SU-DHL-6 (cell line): ENCODE results near the gene CEP164.

Experiments used
- H2AFZ ChIP-seq: fragments of 200-600 bp; sonication (generic); 2 replicates; pipeline ENCODE4 v1.6.1; 2014; ENCODE audit warnings: low read depth, mild to moderate bottlenecking, moderate library complexity, mixed read lengths, antibody characterized with exemption, low read length; ENCODE audit not compliant: severe bottlenecking
- H3F3A ChIP-seq: fragments of 200-600 bp; shearing (Covaris generic); 2 replicates; pipeline ENCODE4 v1.6.0; 2016; ENCODE audit warnings: antibody characterized with exemption, mild to moderate bottlenecking; ENCODE audit not compliant: insufficient read depth
- H3K27ac ChIP-seq: fragments of 200-600 bp; sonication (generic); 2 replicates; pipeline ENCODE4 v1.5.1; 2016; ENCODE audit warnings: low read depth, mild to moderate bottlenecking, low read length, moderate library complexity, mixed read lengths
- H3K27me3 ChIP-seq: fragments of 200-600 bp; sonication (generic), shearing (Covaris generic); 2 replicates; pipeline ENCODE4 v1.6.0; 2014; ENCODE audit warnings: mild to moderate bottlenecking, low read length
- H3K36me3 ChIP-seq: fragments of 200-600 bp; sonication (generic); 2 replicates; pipeline ENCODE4 v1.6.1; 2014; ENCODE audit warnings: mild to moderate bottlenecking, low read length, mixed read lengths
- H3K4me2 ChIP-seq: fragments of 300-600, 200-600 bp; shearing (Covaris generic), sonication (generic); 2 replicates; pipeline ENCODE4 v1.6.0; 2014; ENCODE audit warnings: low read length, low read depth, mild to moderate bottlenecking; ENCODE audit not compliant: poor library complexity, severe bottlenecking
- H3K4me3 ChIP-seq: fragments of 200-600 bp; sonication (generic); 2 replicates; pipeline ENCODE4 v1.5.1; 2014; ENCODE audit warnings: antibody characterized with exemption, low read length, mild to moderate bottlenecking, mixed read lengths; ENCODE audit not compliant: insufficient read depth, poor library complexity, severe bottlenecking
- H3K79me2 ChIP-seq: fragments of 200-600 bp; sonication (generic); 2 replicates; pipeline ENCODE4 v1.6.1; 2014; ENCODE audit warnings: mild to moderate bottlenecking, low read length, moderate library complexity; ENCODE audit not compliant: insufficient read depth
- H3K9ac ChIP-seq: fragments of 200-600 bp; sonication (generic); 2 replicates; pipeline ENCODE4 v1.7.0; 2014; ENCODE audit warnings: mild to moderate bottlenecking, low read length
- H3K9me2 ChIP-seq: fragments of 200-600 bp; sonication (generic); replicated peaks from 2 replicates; pipeline ENCODE4 v1.6.1; 2014; ENCODE audit warnings: low read length; ENCODE audit not compliant: insufficient read depth
- H3K9me3 ChIP-seq: fragments of 200-600 bp; sonication (generic); 2 replicates; pipeline ENCODE4 v1.6.1; 2014; ENCODE audit warnings: low read length, mixed read lengths; ENCODE audit not compliant: insufficient read depth
- H4K20me1 ChIP-seq: fragments of 200-600 bp; sonication (generic); 2 replicates; pipeline ENCODE4 v1.6.1; 2014; ENCODE audit warnings: low read depth, mild to moderate bottlenecking, antibody characterized with exemption, low read length, moderate library complexity, mixed read lengths
- EZH2phosphoT487 ChIP-seq: fragments of 200-600 bp; sonication (generic), shearing (Covaris generic); conservative IDR thresholded peaks from 2 replicates; pipeline ENCODE4 v1.6.1; 2018; ENCODE audit warnings: mild to moderate bottlenecking, antibody characterized with exemption, low read length, moderate library complexity, mixed read lengths
- TF ChIP-seq, protein P1 (sequence below): fragments of 200-600 bp; sonication (generic); IDR thresholded peaks from one replicate; pipeline ENCODE4 v1.5.1; 2017; ENCODE audit warnings: antibody characterized with exemption, mild to moderate bottlenecking, low read length, moderate library complexity; ENCODE audit not compliant: insufficient read depth, poor library complexity, severe bottlenecking

CEP164 gene

DNA sequence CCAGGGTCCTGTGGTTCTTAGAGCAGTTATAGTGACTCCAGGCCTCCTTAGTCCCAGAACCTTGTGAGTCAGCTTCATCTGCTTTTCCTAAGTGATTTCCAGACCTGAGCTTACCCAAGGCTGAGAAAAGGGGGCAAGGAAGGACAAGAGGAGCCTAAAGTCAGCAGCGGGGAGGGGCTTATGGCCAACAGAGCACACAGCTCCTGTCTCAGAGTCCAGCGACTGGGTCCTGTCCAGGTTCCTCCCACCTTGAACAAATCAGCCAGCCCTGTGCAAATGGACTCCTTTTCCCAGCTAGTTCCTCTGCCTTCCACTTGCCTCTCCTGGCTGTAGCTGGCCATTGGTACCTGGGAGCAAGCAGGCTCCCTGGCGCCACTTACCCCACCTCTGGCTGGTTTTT, 22.5 kb upstream of the CEP164 start:
- Histone ChIP-seq H3K27me3 (no peaks in the 10 kb centered on the region), H3K4me3 (no peak overlapping the region), H2AFZ (no peak overlapping the region), H3K36me3 (no peaks in the 10 kb centered on the region), H3K79me2 (no peaks in the 10 kb centered on the region), H3K4me2 (no peak overlapping the region), H3K9me2 (no peaks in the 10 kb centered on the region), H4K20me1 (no peaks in the 10 kb centered on the region), H3K9ac (no peak overlapping the region), H3K9me3 (no peaks in the 10 kb centered on the region), H3F3A (no peaks in the 10 kb centered on the region), H3K27ac (no peak overlapping the region)
- TF ChIP-seq EZH2phosphoT487: no peak
- TF ChIP-seq, protein P1, sequence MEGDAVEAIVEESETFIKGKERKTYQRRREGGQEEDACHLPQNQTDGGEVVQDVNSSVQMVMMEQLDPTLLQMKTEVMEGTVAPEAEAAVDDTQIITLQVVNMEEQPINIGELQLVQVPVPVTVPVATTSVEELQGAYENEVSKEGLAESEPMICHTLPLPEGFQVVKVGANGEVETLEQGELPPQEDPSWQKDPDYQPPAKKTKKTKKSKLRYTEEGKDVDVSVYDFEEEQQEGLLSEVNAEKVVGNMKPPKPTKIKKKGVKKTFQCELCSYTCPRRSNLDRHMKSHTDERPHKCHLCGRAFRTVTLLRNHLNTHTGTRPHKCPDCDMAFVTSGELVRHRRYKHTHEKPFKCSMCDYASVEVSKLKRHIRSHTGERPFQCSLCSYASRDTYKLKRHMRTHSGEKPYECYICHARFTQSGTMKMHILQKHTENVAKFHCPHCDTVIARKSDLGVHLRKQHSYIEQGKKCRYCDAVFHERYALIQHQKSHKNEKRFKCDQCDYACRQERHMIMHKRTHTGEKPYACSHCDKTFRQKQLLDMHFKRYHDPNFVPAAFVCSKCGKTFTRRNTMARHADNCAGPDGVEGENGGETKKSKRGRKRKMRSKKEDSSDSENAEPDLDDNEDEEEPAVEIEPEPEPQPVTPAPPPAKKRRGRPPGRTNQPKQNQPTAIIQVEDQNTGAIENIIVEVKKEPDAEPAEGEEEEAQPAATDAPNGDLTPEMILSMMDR: no peak

DNA sequence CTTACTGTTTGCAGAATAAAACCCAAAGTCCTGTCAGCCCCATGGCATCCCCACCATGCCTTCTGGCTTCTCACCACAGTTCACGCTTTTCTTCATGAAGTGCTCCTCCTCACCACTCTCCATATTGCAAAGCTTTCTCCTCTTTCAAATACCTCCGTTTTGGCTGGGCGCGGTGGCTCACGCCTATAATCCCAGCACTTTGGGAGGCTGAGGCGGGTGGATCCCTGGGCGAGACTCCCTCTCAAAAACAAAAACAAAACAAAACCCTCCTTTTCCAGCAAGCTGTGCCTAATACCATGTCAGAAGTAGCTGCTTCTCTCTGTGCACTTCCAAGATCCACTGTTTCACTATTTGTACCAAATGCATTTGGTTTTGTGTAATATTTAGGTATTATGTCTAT, 18.3 kb upstream of the CEP164 start:
- no peak for TF ChIP-seq EZH2phosphoT487
- TF ChIP-seq, protein P1: no peak
- H3K9me3 ChIP-seq: no peaks in the 10 kb centered on the region

DNA sequence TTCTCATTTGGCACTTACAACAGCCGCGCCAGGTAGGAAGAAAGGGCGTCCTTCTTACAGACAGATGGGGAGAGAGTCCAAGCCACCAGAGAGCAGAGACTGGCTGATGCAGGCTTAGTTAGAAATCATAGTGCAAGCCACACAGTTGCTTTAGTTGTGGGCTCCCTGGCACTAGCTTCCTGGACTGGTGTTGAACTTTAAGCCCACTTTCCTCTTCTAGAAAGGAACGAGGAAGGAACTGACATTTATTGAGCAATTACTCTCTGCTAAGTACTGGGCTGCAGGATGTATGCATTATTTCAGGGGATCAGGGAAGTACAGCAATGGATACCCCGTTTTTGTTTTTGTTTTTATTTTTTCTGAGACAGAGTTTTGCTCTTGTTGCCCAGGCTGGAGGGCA, 14.6 kb upstream of the CEP164 start:
- Histone ChIP-seq H2AFZ (no peak overlapping the region), H3K27ac (no peak overlapping the region), H3K4me3 (no peak overlapping the region), H3K9ac (no peak overlapping the region), H3K9me2 (no peaks in the 10 kb centered on the region), H3K4me2 (no peak overlapping the region), H3K36me3 (no peaks in the 10 kb centered on the region), H3K79me2 (no peaks in the 10 kb centered on the region), H3K27me3 (no peaks in the 10 kb centered on the region), H4K20me1 (no peaks in the 10 kb centered on the region), H3F3A (no peaks in the 10 kb centered on the region), H3K9me3 (no peaks in the 10 kb centered on the region)
- TF ChIP-seq EZH2phosphoT487: no peak
- TF ChIP-seq, protein P1: no peak

More for the DNA sequence above, 18.3 kb upstream of the CEP164 start:
- H3K4me2 ChIP-seq: no peak overlapping the region
- H3K9ac ChIP-seq: no peak overlapping the region
- H3K4me3 ChIP-seq: no peak overlapping the region
- no peaks in the 10 kb centered on the region for H3K9me2 ChIP-seq
- H3F3A ChIP-seq: no peaks in the 10 kb centered on the region
- H4K20me1 ChIP-seq: no peaks in the 10 kb centered on the region
- no peak overlapping the region for H3K27ac ChIP-seq
- H3K27me3 ChIP-seq: no peaks in the 10 kb centered on the region
- H3K36me3 ChIP-seq: no peaks in the 10 kb centered on the region
- H2AFZ ChIP-seq: no peak overlapping the region
- H3K79me2 ChIP-seq: no peaks in the 10 kb centered on the region
